GM13977 (cell line): Measurements from ENCODE around the gene TUBG2.

ENCODE experiments used
- DNase-seq: peaks from one replicate; pipeline ENCODE4 v3.0.0; 2012; ENCODE audit warnings: low spot score
- in situ Hi-C: fragments of 300-500 bp; cut with MboI; formaldehyde crosslinking; loops from one replicate; pipeline ENCODE4 v1.12.0; 2022; ENCODE audit warnings: low sequenced_read_pairs, low pct_unique_long_range_greater_than_20kb, mixed read lengths, inconsistent platforms; ENCODE audit not compliant: unreplicated experiment
- TF ChIP-seq, protein P1 (sequence below): IDR thresholded peaks from 2 replicates; pipeline ENCODE4 v1.5.1; 2012; ENCODE audit warnings: mild to moderate bottlenecking, control low read depth; ENCODE audit not compliant: insufficient read depth; ENCODE audit errors: extremely low read depth, missing control alignments

The TUBG2 gene

DNA sequence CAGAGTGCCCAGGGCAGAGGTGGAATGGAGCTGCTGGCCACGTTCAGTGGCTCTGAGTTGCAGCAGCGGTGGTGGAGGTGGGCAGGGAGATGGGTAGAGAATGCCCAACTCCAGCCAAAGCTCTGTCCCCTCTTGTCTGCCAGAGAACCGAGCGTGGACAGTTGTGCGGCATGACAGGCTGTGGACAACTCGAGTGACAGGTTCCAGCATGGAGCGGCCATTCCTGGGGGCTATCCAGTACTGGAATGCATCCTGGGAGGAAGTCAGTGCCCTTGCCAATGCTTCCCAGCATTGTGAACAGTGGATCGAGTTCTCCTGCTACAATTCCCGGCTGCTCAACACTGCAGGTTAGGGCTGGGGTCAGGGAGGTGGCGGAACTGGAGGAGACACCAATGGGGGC, 31.5 kb downstream of the TUBG2 start:
- in situ Hi-C loops, result no loop called here
- TF ChIP-seq, protein P1, sequence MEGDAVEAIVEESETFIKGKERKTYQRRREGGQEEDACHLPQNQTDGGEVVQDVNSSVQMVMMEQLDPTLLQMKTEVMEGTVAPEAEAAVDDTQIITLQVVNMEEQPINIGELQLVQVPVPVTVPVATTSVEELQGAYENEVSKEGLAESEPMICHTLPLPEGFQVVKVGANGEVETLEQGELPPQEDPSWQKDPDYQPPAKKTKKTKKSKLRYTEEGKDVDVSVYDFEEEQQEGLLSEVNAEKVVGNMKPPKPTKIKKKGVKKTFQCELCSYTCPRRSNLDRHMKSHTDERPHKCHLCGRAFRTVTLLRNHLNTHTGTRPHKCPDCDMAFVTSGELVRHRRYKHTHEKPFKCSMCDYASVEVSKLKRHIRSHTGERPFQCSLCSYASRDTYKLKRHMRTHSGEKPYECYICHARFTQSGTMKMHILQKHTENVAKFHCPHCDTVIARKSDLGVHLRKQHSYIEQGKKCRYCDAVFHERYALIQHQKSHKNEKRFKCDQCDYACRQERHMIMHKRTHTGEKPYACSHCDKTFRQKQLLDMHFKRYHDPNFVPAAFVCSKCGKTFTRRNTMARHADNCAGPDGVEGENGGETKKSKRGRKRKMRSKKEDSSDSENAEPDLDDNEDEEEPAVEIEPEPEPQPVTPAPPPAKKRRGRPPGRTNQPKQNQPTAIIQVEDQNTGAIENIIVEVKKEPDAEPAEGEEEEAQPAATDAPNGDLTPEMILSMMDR, result no peak

DNA sequence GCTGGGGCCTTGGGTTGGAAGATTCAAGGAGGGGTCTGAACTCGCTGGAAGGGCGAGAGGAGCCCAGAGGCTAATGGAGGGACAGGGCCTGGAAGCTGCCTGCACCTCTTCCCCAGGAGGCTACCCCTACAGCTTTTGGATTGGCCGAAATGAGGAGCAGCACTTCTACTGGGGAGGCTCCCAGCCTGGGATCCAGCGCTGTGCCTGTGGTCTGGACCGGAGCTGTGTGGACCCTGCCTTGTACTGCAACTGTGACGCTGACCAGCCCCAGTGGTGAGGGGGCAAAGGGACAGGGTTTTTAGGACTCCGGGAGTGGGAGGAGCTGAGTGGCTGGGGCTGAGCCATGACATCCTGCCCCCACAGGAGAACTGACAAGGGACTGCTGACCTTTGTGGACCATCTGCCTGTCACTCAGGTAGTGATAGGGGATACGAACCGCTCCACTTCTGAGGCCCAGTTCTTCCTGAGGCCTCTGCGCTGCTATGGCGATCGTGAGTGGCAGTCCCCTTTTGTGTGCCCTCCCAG, 32.0 kb downstream of the TUBG2 start:
- TF ChIP-seq, protein P1, result no peak
- in situ Hi-C loops, result no loop called here
- DNase-seq, result peak; percentile 7

More for the DNA sequence above, 31.5 kb downstream of the TUBG2 start:
- no peak for DNase-seq

DNA sequence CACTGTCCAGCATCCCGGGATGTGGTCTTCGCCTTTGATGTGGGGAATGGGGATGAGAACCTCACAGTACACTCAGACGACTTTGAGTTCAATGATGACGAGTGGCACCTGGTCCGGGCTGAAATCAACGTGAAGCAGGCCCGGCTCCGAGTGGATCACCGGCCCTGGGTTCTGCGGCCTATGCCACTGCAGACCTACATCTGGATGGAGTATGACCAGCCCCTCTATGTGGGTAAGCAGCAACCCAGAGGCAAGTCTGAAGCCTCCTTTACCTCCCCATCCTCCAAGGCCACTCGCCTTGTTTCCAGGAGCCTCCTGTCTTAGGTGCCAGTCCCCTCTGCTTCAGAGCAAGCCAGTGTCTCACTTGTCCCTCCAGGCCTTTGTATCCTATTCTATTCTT, 33.4 kb downstream of the TUBG2 start:
- TF ChIP-seq, protein P1, result no peak
- in situ Hi-C loops, result no loop called here
- DNase-seq, result no peak

DNA sequence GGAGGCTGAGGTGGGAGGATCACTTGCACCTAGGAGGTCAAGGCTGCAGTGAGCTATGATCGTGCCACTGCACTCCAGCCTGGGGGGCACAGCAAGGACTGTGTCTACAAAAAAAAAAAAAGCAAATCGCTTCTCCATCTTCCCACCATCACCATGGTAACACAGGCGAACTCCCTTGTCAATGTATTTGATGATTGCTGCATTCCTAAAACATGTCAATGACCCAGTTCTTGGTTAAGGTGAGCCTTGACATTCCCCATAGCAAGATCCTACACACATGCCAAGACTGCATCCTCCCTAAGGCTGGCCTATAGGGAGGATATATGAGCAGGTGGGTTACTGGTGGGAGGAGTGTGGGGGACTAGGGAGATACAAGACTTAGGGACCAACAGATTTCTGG, 35.4 kb downstream of the TUBG2 start:
- in situ Hi-C loops, result no loop called here
- TF ChIP-seq, protein P1, result no peak
- peak; percentile 3 for DNase-seq

DNA sequence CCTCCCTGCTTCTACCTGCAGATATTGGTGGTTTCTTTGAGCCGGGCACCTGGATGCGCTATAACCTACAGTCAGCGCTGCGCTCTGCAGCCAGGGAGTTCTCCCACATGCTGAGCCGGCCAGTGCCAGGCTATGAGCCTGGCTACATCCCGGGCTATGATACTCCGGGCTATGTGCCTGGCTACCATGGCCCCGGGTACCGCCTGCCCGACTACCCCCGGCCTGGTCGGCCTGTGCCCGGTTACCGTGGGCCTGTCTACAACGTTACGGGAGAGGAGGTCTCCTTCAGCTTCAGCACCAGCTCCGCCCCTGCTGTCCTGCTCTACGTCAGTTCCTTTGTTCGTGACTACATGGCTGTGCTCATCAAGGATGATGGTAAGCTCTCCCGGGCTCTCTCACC, 36.4 kb downstream of the TUBG2 start:
- peak; percentile 5 for DNase-seq
- TF ChIP-seq, protein P1, result no peak
- in situ Hi-C loops, result no loop called here

DNA sequence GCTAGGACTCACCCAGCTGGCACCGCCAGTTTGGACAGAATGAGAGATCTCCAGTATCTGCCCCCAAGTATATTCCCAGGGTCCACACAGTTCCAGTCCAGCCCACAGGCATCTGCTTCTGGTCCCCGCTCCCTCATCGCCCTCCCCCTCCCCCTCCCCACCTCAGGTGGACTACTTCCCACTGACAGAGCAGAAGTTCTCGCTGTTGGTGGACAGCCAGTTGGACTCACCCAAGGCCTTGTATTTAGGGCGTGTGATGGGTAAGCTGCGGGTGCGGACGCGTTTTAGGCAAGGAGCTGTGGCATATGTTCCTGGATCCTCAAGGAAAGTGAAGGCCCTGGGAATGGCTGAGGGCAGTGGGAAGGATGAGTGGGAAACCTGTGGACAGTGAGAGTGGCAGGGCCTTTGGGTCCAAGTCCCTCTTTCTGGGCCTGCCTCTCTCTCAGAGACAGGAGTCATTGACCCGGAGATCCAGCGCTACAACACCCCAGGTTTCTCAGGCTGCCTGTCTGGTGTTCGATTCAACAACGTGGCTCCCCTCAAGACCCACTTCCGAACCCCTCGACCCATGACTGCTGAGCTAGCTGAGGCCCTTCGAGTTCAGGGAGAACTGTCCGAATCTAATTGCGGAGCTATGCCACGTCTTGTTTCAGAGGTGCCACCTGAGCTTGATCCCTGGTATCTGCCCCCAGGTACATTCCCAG, 38.2 kb downstream of the TUBG2 start:
- TF ChIP-seq, protein P1, result no peak
- in situ Hi-C loops, result no loop called here
- peak; percentile 10 for DNase-seq
